HG03565 (cell line): ENCODE results near the gene ATXN3L.

ENCODE experiments used
- ATAC-seq: cut with Tn5 transposase; IDR thresholded peaks from one replicate; pipeline ENCODE4 v1.9.1; 2021; ENCODE audit warnings: mild to moderate bottlenecking, moderate library complexity; ENCODE audit not compliant: unreplicated experiment

The ATXN3L gene

DNA sequence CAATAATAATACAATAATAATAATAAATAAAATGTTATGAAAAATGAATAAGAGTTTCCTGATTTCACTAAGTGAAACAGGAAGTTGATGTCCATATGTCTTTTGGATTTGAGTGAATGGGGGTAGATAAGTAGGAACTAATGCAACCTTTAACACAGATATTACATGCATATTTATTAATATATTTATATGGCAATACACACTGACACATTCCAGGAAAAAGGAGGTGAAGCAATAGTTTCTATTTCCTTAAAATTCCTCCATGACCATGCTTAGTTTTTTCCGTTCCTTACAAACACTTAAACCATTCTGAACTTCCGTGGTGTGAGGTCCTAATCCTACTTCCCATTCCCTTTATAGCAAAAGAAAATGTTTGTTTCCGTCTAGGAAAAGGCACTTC lies 48.3 kb downstream of the ATXN3L start:
- ATAC-seq: no peak

DNA sequence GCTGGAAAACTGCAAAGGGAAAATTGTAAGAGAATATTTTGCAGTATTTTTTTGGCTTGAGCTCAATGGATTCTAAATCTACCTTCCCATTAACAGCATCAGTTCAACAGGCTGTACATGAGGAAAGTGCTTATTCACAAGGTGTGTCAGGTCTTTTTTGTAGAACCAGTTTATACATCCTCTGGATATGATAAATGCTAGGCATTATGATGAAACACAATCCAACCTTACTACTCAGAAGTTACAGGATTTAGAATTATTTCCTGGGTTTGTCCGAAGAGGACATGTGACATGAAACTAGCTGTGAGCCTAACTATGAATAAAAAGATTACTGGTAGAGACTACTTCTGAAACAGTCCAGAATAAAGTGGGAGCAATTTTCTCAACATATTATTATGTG lies 49.5 kb downstream of the ATXN3L start:
- no peak for ATAC-seq

DNA sequence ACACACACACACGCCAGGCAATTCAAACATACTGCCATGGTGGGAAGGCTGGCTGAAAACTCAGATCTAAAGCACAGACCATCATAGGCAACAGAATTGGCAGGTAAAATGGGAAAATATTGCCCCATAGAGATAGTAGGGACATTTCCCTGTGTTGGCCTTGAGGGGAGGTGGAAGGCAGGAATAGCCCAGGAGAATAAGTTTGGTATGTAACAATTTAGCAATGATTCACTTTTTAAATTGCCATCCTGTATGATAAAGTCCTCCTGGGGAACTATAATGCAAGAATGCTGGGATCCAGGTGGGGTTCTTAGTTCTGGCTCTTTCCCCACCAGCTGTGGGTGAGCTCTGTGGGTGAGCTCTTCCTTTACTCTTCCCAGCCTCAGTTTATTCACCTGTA lies 51.0 kb downstream of the ATXN3L start:
- ATAC-seq: no peak
